K562 (cell line): ENCODE data around the gene PPP1R12C. TPM values are rescaled to one million over a fixed set of nuclear protein-coding genes. Genes with fewer than 3 reads are reported as not detected.

Experiments used
- ARNT ChIP-seq, 2 experiments: fragments of 450-650 bp; IDR thresholded peaks; 2 replicates each; pipeline ENCODE4 v1.6.1; 2016; ENCODE audit warnings: mild to moderate bottlenecking in 1 of 2
- C11orf30 ChIP-seq: fragments of 450-650 bp; IDR thresholded peaks from 2 replicates; pipeline ENCODE4 v1.6.1; 2016; ENCODE audit warnings: low read depth, mild to moderate bottlenecking
- CGGBP1 ChIP-seq: fragments of 250-450 bp; sonication (Bioruptor Pico); IDR thresholded peaks from 2 replicates; pipeline ENCODE4 v1.9.0; 2021; ENCODE audit warnings: mild to moderate bottlenecking
- E2F6 ChIP-seq, 2 experiments: IDR thresholded peaks; 2 replicates each; pipeline ENCODE4 v1.6.1; 2011; ENCODE audit warnings: borderline replicate concordance in 1 of 2, control low read depth in 1 of 2, low read depth in 1 of 2, low read length in 1 of 2, mild to moderate bottlenecking in 1 of 2, mixed read lengths in 1 of 2, moderate library complexity in 1 of 2; ENCODE audit not compliant: insufficient read depth in 1 of 2, insufficient read length in 1 of 2, poor library complexity in 1 of 2, severe bottlenecking in 1 of 2; ENCODE audit errors: extremely low read depth in 1 of 2
- E4F1 ChIP-seq: fragments of 250-450 bp; sonication (Bioruptor Pico); IDR thresholded peaks from 2 replicates; pipeline ENCODE4 v1.5.0; 2021; ENCODE audit warnings: mild to moderate bottlenecking, borderline replicate concordance
- EGR1 ChIP-seq: fragments of 450-650 bp; conservative IDR thresholded peaks from 2 replicates; pipeline ENCODE4 v1.6.1; 2017; ENCODE audit warnings: mild to moderate bottlenecking
- FOXJ2 ChIP-seq: fragments of 200-800 bp; sonication (Bioruptor generic); IDR thresholded peaks from 2 replicates; pipeline ENCODE4 v1.6.1; 2016; ENCODE audit warnings: missing genetic modification characterization, missing compliant biosample characterization
- HDAC3 ChIP-seq: fragments of 450-650 bp; IDR thresholded peaks from 2 replicates; pipeline ENCODE4 v1.6.1; 2018; ENCODE audit warnings: borderline replicate concordance, mild to moderate bottlenecking, moderate library complexity; ENCODE audit not compliant: partially characterized antibody
- HMG20B ChIP-seq: fragments of 250-450 bp; sonication (Bioruptor Pico); IDR thresholded peaks from 2 replicates; pipeline ENCODE4 v1.5.0; 2021; ENCODE audit warnings: mild to moderate bottlenecking
- KLF16 ChIP-seq: IDR thresholded peaks from 2 replicates; pipeline ENCODE4 v1.6.1; 2016; ENCODE audit warnings: antibody characterized with exemption
- NELFE ChIP-seq: IDR thresholded peaks from 2 replicates; pipeline ENCODE4 v1.6.1; 2011; ENCODE audit warnings: mild to moderate bottlenecking; ENCODE audit not compliant: insufficient read depth, insufficient read length
- POLR2AphosphoS2 ChIP-seq: IDR thresholded peaks from 2 replicates; pipeline ENCODE4 v1.6.1; 2012; ENCODE audit warnings: low read length, improper control_type of control experiment
- RBM15 ChIP-seq: fragments of 200-400 bp; formaldehyde crosslinking; IDR thresholded peaks from 2 replicates; pipeline ENCODE4 v1.6.1; 2018; ENCODE audit warnings: mild to moderate bottlenecking, low read length, moderate library complexity; ENCODE audit not compliant: insufficient read depth
- RFX5 ChIP-seq: IDR thresholded peaks from 2 replicates; pipeline ENCODE4 v1.6.1; 2011; ENCODE audit warnings: low read depth, mild to moderate bottlenecking, improper control_type of control experiment, low read length
- SIN3B ChIP-seq: fragments of 450-650 bp; IDR thresholded peaks from 2 replicates; pipeline ENCODE4 v1.6.1; 2017; ENCODE audit warnings: low read depth, mild to moderate bottlenecking, moderate library complexity
- SIRT6 ChIP-seq: IDR thresholded peaks from one replicate; pipeline ENCODE4 v1.6.1; 2012; ENCODE audit warnings: low read depth, mild to moderate bottlenecking, control low read depth, inconsistent platforms, low read length, moderate library complexity
- SRF ChIP-seq, 2 experiments: fragments of 250-450, 450-650 bp in 1 of 2; sonication (Bioruptor Pico) in 1 of 2; sonication (generic) in 1 of 2; formaldehyde crosslinking; IDR thresholded peaks; 2 replicates each; pipeline versions ENCODE4 v1.5.0 to v1.5.1; 2020 to 2022; ENCODE audit warnings: mild to moderate bottlenecking in 1 of 2, missing genetic modification reagents in 1 of 2
- SRSF1 ChIP-seq: fragments of 200-400 bp; formaldehyde crosslinking; IDR thresholded peaks from 2 replicates; pipeline ENCODE4 v1.6.1; 2017; ENCODE audit warnings: mild to moderate bottlenecking, low read depth, low read length, moderate library complexity
- SRSF3 ChIP-seq: fragments of 200-400 bp; formaldehyde crosslinking; IDR thresholded peaks from 2 replicates; pipeline ENCODE4 v1.6.1; 2016; ENCODE audit warnings: mild to moderate bottlenecking, low read length, moderate library complexity; ENCODE audit not compliant: insufficient read depth
- TCF15 ChIP-seq: fragments of 250-450 bp; sonication (Bioruptor Pico); IDR thresholded peaks from 2 replicates; pipeline ENCODE4 v1.8.0; 2022; ENCODE audit warnings: moderate library complexity, mild to moderate bottlenecking, inconsistent platforms
- TCF7 ChIP-seq: sonication (generic); IDR thresholded peaks from 2 replicates; pipeline ENCODE4 v1.6.1; 2016; ENCODE audit warnings: antibody characterized with exemption, borderline replicate concordance
- USF1 ChIP-seq: sonication (generic); formaldehyde crosslinking; IDR thresholded peaks from 2 replicates; pipeline ENCODE4 v1.9.0; 2022; ENCODE audit warnings: mild to moderate bottlenecking, missing genetic modification reagents
- ZKSCAN8 ChIP-seq: fragments of 200-800 bp; sonication (Bioruptor generic); IDR thresholded peaks from 2 replicates; pipeline ENCODE4 v1.6.1; 2016; ENCODE audit warnings: missing genetic modification characterization, missing compliant biosample characterization
- ZNF785 ChIP-seq: fragments of 250-450 bp; sonication (Bioruptor Pico); IDR thresholded peaks from 2 replicates; pipeline ENCODE4 v1.4.0; 2020; ENCODE audit warnings: mild to moderate bottlenecking
- polyA plus RNA-seq, 8 experiments: library from polyadenylated mRNA; depleted of rRNA in 4 of 8; stranded (reverse) in 5 of 8; unstranded in 3 of 8; fragments of >200 nt; fragmentation: Nextera tagmentation in 2 of 8; fragmentation: Illumina TruSeq in 1 of 8; extraction: Ambion mirVana in 2 of 8; extraction: Trizol in 1 of 8; gene quantifications; 2 replicates each; pipeline versions ENCODE4 v1.2.1 to v1.2.3, GENCODE V29; 2011 to 2014; ENCODE audit warnings: inconsistent platforms in 1 of 8, missing spikeins in 1 of 8
- total RNA-seq, 7 experiments: library from RNA; depleted of rRNA in 6 of 7; stranded (reverse); fragments of >200 nt in 6 of 7; fragmentation: Illumina TruSeq in 2 of 7; extraction: Trizol in 2 of 7; gene quantifications; 2 replicates each; pipeline versions ENCODE4 v1.2.1 to v1.2.3, GENCODE V29; 2011 to 2021; ENCODE audit warnings: low replicate concordance in 1 of 7

The PPP1R12C gene
- total and polyA plus RNA-seq, 9 of the 15 experiments (the other 6 are each of a cell fraction or from before 2014, with no cell fraction given) = 1.8 to 136 (median 33.7) TPM

GRCh38 chr19:55117663-55118391 is 390 bp upstream of the PPP1R12C start (continued):
- TF ChIP-seq SIRT6 = no peak
- no peak for TF ChIP-seq E2F6 (IDR thresholded peaks at IDR 0.05; ENCODE audit: borderline replicate concordance in 1 of 2, extremely low read depth in 1 of 2, insufficient read depth in 1 of 2, insufficient read length in 1 of 2, low read depth in 1 of 2, low read length in 1 of 2, poor library complexity in 1 of 2, severe bottlenecking in 1 of 2)
- TF ChIP-seq SIN3B = no peak
- no peak for TF ChIP-seq POLR2AphosphoS2
- no peak for TF ChIP-seq TCF15 (CRISPR knock-in tag)
- TF ChIP-seq HMG20B (CRISPR knock-in tag) = no peak
- no peak for TF ChIP-seq KLF16
- TF ChIP-seq FOXJ2 (tag) = peak; percentile 79; the same call in 1 of the 2 replicates
- no peak for TF ChIP-seq E4F1 (CRISPR knock-in tag)
- TF ChIP-seq ZKSCAN8 (CRISPR knock-in tag) = no peak
- TF ChIP-seq NELFE = no peak
- TF ChIP-seq C11orf30 = peak; percentile 36; the same call in 1 of the 2 replicates
- no peak for TF ChIP-seq SRSF1
- no peak for TF ChIP-seq ZNF785 (CRISPR knock-in tag)
- no peak for TF ChIP-seq RFX5
- no peak for TF ChIP-seq CGGBP1 (CRISPR knock-in tag)
- peak in 1 of 2 experiments; percentile 75; a peak in 2 of 4 replicates for TF ChIP-seq ARNT (IDR thresholded peaks at IDR 0.05)
- no peak for TF ChIP-seq HDAC3
- peak; percentile 42 for TF ChIP-seq EGR1
- TF ChIP-seq TCF7 = no peak
- TF ChIP-seq USF1 (CRISPR knock-in tag) = no peak
- TF ChIP-seq SRSF3 = no peak
- TF ChIP-seq RBM15 = no peak
- TF ChIP-seq SRF (CRISPR knock-in tag; IDR thresholded peaks at IDR 0.05) = no peak; a peak in 2 of 4 replicates
